ENCODE results near the gene AOC3. TPM values are rescaled to one million over a fixed set of nuclear protein-coding genes. Genes with fewer than 3 reads are reported as not detected.

The AOC3 gene
- total RNA-seq (2014; rRNA removed; shearing (Covaris generic)), result 0.26 TPM in 1 of 2 replicates, not detected in the other
- polyA plus RNA-seq (2015; cell fraction: cytosol; rRNA removed), result 0.25 and 0.36 TPM in 2 replicates
- 1.2 and 3.7 TPM in 2 replicates for polyA plus RNA-seq (2015; cell fraction: nucleus; rRNA removed)

- DNase-seq (ENCODE audit: low read depth, low spot score), result no peak
- in situ Hi-C loops (cut with HindIII; ENCODE audit: low pct_unique_long_range_greater_than_20kb, low sequenced_read_pairs), result no loop called here
Measured at GRCh38 chr17:42850954-42851353, at the start of gene AOC3. Gene AOC3 (plus strand): TSS chr17:42851199. CDS start chr17:42851344, 145 bp downstream.

GRCh38 chr17:42803074-42803883, 47.7 kb upstream of the AOC3 start:
- DNase-seq (ENCODE audit: low read depth, low spot score), result no peak

GRCh38 chr17:42804918-42805367, 46.1 kb upstream of the AOC3 start:
- in situ Hi-C loops (cut with HindIII; ENCODE audit: low pct_unique_long_range_greater_than_20kb, low sequenced_read_pairs), result no loop called here
- peak; percentile 59 for DNase-seq (ENCODE audit: low read depth, low spot score)

More at GRCh38 chr17:42803074-42803883, 47.7 kb upstream of the AOC3 start:
- in situ Hi-C loops (cut with HindIII; ENCODE audit: low pct_unique_long_range_greater_than_20kb, low sequenced_read_pairs), result no loop called here

GRCh38 chr17:42806249-42806648, 44.8 kb upstream of the AOC3 start:
- in situ Hi-C loops (cut with HindIII; ENCODE audit: low pct_unique_long_range_greater_than_20kb, low sequenced_read_pairs), result no loop called here
- no peak for DNase-seq (ENCODE audit: low read depth, low spot score)

GRCh38 chr17:42809250-42809649, 41.7 kb upstream of the AOC3 start:
- no peak for DNase-seq (ENCODE audit: low read depth, low spot score)
- in situ Hi-C loops (cut with HindIII; ENCODE audit: low pct_unique_long_range_greater_than_20kb, low sequenced_read_pairs), result no loop called here

GRCh38 chr17:42814633-42815399, 36.2 kb upstream of the AOC3 start:
- in situ Hi-C loops (cut with HindIII; ENCODE audit: low pct_unique_long_range_greater_than_20kb, low sequenced_read_pairs), result no loop called here
- DNase-seq (ENCODE audit: low read depth, low spot score), result peak; percentile 99

- DNase-seq (ENCODE audit: low read depth, low spot score), result no peak
Measured at GRCh38 chr17:42817866-42818265, 33.1 kb upstream of the AOC3 start.

GRCh38 chr17:42818379-42818778, 32.6 kb upstream of the AOC3 start:
- DNase-seq (ENCODE audit: low read depth, low spot score), result no peak

More at GRCh38 chr17:42817866-42818265, 33.1 kb upstream of the AOC3 start:
- in situ Hi-C loops (cut with HindIII; ENCODE audit: low pct_unique_long_range_greater_than_20kb, low sequenced_read_pairs), result no loop called here

GRCh38 chr17:42819939-42820535, 31.0 kb upstream of the AOC3 start:
- in situ Hi-C loops (cut with HindIII; ENCODE audit: low pct_unique_long_range_greater_than_20kb, low sequenced_read_pairs), result no loop called here
- peak; percentile 90 for DNase-seq (ENCODE audit: low read depth, low spot score)

More at GRCh38 chr17:42818379-42818778, 32.6 kb upstream of the AOC3 start:
- in situ Hi-C loops (cut with HindIII; ENCODE audit: low pct_unique_long_range_greater_than_20kb, low sequenced_read_pairs), result no loop called here

- no peak for DNase-seq (ENCODE audit: low read depth, low spot score)
- in situ Hi-C loops (cut with HindIII; ENCODE audit: low pct_unique_long_range_greater_than_20kb, low sequenced_read_pairs), result no loop called here
Measured at GRCh38 chr17:42821176-42821575, 29.8 kb upstream of the AOC3 start.

- in situ Hi-C loops (cut with HindIII; ENCODE audit: low pct_unique_long_range_greater_than_20kb, low sequenced_read_pairs), result no loop called here
- no peak for DNase-seq (ENCODE audit: low read depth, low spot score)
Measured at GRCh38 chr17:42827472-42827871, 23.5 kb upstream of the AOC3 start.

- in situ Hi-C loops (cut with HindIII; ENCODE audit: low pct_unique_long_range_greater_than_20kb, low sequenced_read_pairs), result no loop called here
- DNase-seq (ENCODE audit: low read depth, low spot score), result peak; percentile 81
Measured at GRCh38 chr17:42830971-42831370, 20.0 kb upstream of the AOC3 start.

- peak; percentile 24 for DNase-seq (ENCODE audit: low read depth, low spot score)
- in situ Hi-C loops (cut with HindIII; ENCODE audit: low pct_unique_long_range_greater_than_20kb, low sequenced_read_pairs), result no loop called here
Measured at GRCh38 chr17:42832213-42832933, 18.6 kb upstream of the AOC3 start.

GRCh38 chr17:42832934-42833766, 17.8 kb upstream of the AOC3 start, which contains the start of gene PSME3:
Gene PSME3 (plus strand): TSS chr17:42833397. CDS start chr17:42833632, 235 bp downstream.
- in situ Hi-C loops (cut with HindIII; ENCODE audit: low pct_unique_long_range_greater_than_20kb, low sequenced_read_pairs), result no loop called here
- peak; percentile 86 for DNase-seq (ENCODE audit: low read depth, low spot score)

- in situ Hi-C loops (cut with HindIII; ENCODE audit: low pct_unique_long_range_greater_than_20kb, low sequenced_read_pairs), result no loop called here
- DNase-seq (ENCODE audit: low read depth, low spot score), result no peak
Measured at GRCh38 chr17:42833767-42834422, 17.1 kb upstream of the AOC3 start.

- in situ Hi-C loops (cut with HindIII; ENCODE audit: low pct_unique_long_range_greater_than_20kb, low sequenced_read_pairs), result no loop called here
- no peak for DNase-seq (ENCODE audit: low read depth, low spot score)
Measured at GRCh38 chr17:42835732-42836131, 15.3 kb upstream of the AOC3 start.
